ENCODE measurements around the gene TMEM140.

TMEM140 gene

GRCh38 chr7:135195156-135195555, 47.3 kb downstream of the TMEM140 start:
- TF ChIP-seq, protein P1, sequence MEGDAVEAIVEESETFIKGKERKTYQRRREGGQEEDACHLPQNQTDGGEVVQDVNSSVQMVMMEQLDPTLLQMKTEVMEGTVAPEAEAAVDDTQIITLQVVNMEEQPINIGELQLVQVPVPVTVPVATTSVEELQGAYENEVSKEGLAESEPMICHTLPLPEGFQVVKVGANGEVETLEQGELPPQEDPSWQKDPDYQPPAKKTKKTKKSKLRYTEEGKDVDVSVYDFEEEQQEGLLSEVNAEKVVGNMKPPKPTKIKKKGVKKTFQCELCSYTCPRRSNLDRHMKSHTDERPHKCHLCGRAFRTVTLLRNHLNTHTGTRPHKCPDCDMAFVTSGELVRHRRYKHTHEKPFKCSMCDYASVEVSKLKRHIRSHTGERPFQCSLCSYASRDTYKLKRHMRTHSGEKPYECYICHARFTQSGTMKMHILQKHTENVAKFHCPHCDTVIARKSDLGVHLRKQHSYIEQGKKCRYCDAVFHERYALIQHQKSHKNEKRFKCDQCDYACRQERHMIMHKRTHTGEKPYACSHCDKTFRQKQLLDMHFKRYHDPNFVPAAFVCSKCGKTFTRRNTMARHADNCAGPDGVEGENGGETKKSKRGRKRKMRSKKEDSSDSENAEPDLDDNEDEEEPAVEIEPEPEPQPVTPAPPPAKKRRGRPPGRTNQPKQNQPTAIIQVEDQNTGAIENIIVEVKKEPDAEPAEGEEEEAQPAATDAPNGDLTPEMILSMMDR (IDR thresholded peaks at IDR 0.05; ENCODE audit: low read depth, low read length): no peak
- H3K4me3 ChIP-seq (ENCODE audit: low read depth, low read length): no peak overlapping the region

DNA sequence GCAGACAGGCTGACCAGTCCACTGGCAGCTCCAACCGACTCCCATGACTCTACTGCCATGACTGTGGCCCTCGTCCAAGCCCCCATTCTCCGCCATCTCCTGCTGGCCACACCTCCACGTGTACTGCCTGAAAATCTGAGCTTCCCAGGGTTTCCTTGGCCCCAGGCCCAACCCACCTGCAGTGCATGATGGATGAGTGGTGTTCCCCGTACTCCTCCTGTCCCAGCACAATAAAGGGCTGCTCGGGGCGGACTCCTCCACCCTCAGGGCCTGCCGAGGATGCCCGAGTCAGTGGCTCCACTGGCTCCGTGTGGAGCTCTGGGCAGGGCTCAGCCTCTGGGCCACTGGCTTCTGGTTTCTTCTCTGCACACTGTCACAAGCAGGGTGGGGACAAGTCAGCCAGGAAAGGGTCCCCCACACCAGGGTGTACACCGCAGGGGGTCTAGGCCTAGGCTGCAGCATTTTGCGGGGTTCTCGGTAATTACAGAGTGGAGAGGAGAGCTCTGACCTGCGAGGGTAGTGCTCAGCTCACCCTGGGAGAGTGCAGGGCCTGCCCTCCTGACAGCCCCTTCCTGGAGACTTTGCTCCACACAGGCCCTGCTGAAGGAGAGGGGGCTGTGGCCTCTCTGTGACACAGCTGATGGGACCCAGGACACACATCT, 48.2 kb downstream of the TMEM140 start:
- TF ChIP-seq, protein P1 (IDR thresholded peaks at IDR 0.05; ENCODE audit: low read depth, low read length): no peak
- no peak overlapping the region for H3K4me3 ChIP-seq (ENCODE audit: low read depth, low read length)

- TF ChIP-seq, protein P1 (IDR thresholded peaks at IDR 0.05; ENCODE audit: low read depth, low read length): no peak
- no peak overlapping the region for H3K4me3 ChIP-seq (ENCODE audit: low read depth, low read length)
Measured at GRCh38 chr7:135197343-135197742, 49.5 kb downstream of the TMEM140 start.

DNA sequence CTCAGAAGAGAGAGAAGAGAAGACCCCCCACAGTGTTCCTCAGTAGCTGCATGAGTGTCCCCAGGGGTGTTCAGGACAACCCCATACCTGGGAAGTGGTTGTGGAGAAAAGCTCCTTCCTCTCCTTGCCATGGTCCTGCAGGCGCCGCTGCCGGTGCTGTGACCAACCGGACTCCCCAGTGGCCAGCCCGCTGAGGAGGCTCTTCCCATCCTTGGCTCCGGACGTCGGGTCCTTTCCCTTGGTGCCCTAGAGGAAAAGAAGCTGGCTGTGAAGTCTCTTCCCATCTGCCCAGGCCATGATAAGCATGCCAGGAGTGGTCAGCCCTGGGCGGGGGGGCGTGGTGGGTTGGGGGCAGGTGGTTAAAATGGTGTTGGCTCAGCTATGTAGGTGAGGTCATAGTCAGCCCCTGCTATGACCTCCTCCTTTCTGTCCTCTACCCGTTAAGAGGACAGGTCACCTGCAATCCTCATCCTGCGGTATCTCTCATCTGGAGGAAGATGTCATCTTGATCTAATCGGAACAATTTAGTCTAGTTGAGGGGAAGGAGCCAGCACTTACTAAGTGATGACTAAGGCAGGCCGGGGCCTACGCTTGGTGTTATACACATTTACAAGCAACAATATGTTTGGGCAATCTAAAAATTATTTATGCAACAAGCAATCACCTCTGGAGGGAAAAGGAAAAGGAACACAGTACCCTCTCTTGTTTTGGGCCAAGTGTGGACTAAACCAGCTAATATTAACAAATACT, 50.2 kb downstream of the TMEM140 start:
- TF ChIP-seq, protein P1 (IDR thresholded peaks at IDR 0.05; ENCODE audit: low read depth, low read length): no peak
- no peak overlapping the region for H3K4me3 ChIP-seq (ENCODE audit: low read depth, low read length)

DNA sequence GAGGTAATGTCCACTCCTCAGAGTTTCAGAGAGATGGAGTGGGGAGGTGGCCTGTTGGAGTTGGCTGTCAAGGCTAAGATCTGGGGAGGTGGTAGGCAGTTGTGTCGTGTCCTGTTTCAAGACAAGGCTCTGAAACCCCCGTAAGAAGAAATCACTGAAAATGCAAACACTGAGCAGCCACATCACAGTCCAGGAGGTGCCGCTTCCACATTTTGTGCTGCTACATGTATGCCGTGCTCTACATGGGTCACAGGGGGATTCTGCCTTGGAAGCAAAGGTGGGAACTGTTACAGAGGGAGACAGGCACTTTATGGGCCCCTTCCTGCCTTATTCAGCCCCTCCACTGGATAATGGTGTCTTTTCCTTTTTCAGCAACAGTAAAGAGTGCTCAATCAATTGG, 51.6 kb downstream of the TMEM140 start:
- H3K4me3 ChIP-seq (ENCODE audit: low read depth, low read length): no peak overlapping the region
- TF ChIP-seq, protein P1 (IDR thresholded peaks at IDR 0.05; ENCODE audit: low read depth, low read length): no peak

- TF ChIP-seq, protein P1 (IDR thresholded peaks at IDR 0.05; ENCODE audit: low read depth, low read length): no peak
- no peak overlapping the region for H3K4me3 ChIP-seq (ENCODE audit: low read depth, low read length)
Measured at GRCh38 chr7:135200821-135201331, 53.0 kb downstream of the TMEM140 start.

DNA sequence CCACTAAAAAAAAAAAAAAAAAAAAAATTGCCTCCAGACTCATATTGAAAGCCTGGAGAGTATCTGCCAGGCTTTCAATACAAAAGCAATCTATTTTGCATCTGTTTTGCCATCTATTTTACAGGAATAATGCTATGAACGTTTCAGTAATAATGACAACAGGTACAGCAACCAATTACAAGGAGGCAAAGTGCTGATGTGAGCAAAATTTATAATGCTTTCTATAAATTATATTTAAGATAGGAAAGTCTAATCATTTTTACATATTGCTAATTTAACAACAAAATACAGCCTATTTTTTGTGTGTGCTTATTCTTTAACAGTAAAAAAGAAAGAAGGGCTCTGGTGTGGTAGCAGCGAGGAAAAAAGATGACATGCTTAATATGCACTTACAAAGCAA, 53.5 kb downstream of the TMEM140 start:
- H3K4me3 ChIP-seq (ENCODE audit: low read depth, low read length): no peak overlapping the region
- TF ChIP-seq, protein P1 (IDR thresholded peaks at IDR 0.05; ENCODE audit: low read depth, low read length): no peak

All from WI38 (cell line).